Astrocyte (in vitro differentiated cells and primary cell): ENCODE data around the gene FGFBP1.

Experiments
- CTCF ChIP-seq: IDR thresholded peaks from 2 replicates; pipeline ENCODE4 v1.5.1; 2011; ENCODE audit warnings: low read depth, mild to moderate bottlenecking, inconsistent platforms, low read length, moderate library complexity; ENCODE audit not compliant: insufficient read depth
- EZH2 ChIP-seq: IDR thresholded peaks from 2 replicates; pipeline ENCODE4 v1.6.1; 2012; ENCODE audit warnings: mild to moderate bottlenecking, low read length, inconsistent platforms; ENCODE audit not compliant: insufficient read depth

DNA sequence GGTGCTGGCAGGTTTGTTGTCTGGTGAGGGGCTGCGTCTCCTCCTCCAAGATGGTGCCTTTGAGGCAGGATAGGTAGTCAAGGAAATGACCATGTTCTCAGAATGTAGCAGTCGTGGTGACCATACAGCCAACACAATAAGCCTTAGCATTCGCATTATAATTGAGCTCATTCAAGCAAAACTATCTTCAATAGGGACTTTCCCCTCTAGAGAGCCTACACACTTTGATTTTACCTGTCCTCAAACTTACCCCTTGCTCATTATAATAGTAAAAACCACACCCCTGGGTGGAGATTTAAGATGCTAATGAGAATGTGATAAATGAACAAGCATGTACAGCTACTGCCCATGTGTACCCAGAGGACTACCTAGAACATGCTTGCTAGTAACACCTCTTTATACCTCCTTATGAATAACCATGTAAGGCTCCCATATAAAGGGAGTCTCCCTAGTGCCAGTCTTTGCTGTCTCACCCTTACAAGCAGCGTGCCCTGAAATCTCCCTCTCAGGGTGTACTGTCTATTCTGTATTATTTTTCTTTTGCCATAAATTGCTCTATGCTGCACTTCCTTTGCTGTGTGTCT is 48.2 kb downstream of the FGFBP1 start:
- no peak for TF ChIP-seq CTCF
- no peak for TF ChIP-seq EZH2
